ENCODE results near the gene MBOAT1. TPM values are rescaled to one million over a fixed set of nuclear protein-coding genes. Genes with fewer than 3 reads are reported as not detected.

MBOAT1 gene
- polyA plus RNA-seq, 1 donor from 2014 or later, result not detected

- H3K79me2 ChIP-seq (replicated peaks; ENCODE audit: insufficient read depth, low read length), result no peaks in the 10 kb centered on the region
- H3K27me3 ChIP-seq (ENCODE audit: insufficient read depth, low read depth, low read length), result no peaks in the 10 kb centered on the region
- H3K36me3 ChIP-seq (ENCODE audit: insufficient read depth, low read length), result no peaks in the 10 kb centered on the region
- no peaks in the 10 kb centered on the region for H3K9me2 ChIP-seq (ENCODE audit: insufficient read depth, low read length)
- H4K20me1 ChIP-seq (ENCODE audit: insufficient read depth), result no peaks in the 10 kb centered on the region
- no peak overlapping the region for H2AFZ ChIP-seq (ENCODE audit: low read depth, low read length)
- no peaks in the 10 kb centered on the region for H3F3A ChIP-seq (ENCODE audit: insufficient read depth, low read length, poor library complexity, severe bottlenecking)
- no peak overlapping the region for H3K27ac ChIP-seq (ENCODE audit: low read length)
- no peak overlapping the region for H3K4me2 ChIP-seq (ENCODE audit: low read length)
- no peak overlapping the region for H3K4me3 ChIP-seq (ENCODE audit: low read length)
- no peak for TF ChIP-seq EZH2 (IDR thresholded peaks at IDR 0.05; ENCODE audit: borderline replicate concordance, insufficient read depth, low read length, poor library complexity, severe bottlenecking)
- TF ChIP-seq RAD21 (conservative IDR thresholded peaks at IDR 0.05), result no peak
- TF ChIP-seq SMC3 (conservative IDR thresholded peaks at IDR 0.05; ENCODE audit: poor library complexity), result no peak
- no peak for TF ChIP-seq REST (IDR thresholded peaks at IDR 0.05; ENCODE audit: borderline replicate concordance)
- TF ChIP-seq EP300 (conservative IDR thresholded peaks at IDR 0.05; ENCODE audit: poor library complexity, severe bottlenecking), result no peak
- no peak for TF ChIP-seq POLR2AphosphoS5 (IDR thresholded peaks at IDR 0.05)
- TF ChIP-seq MXI1 (conservative IDR thresholded peaks at IDR 0.05; ENCODE audit: poor library complexity, severe bottlenecking), result no peak
- TF ChIP-seq TAF1 (IDR thresholded peaks at IDR 0.05; ENCODE audit: low read depth), result no peak
- no peak for TF ChIP-seq CTCF (IDR thresholded peaks at IDR 0.05; ENCODE audit: poor library complexity, severe bottlenecking)
- no peaks in the 10 kb centered on the region for H3K9me3 ChIP-seq (ENCODE audit: low read length)
- no peak overlapping the region for H3K9ac ChIP-seq (ENCODE audit: low read length)
Observed at GRCh38 chr6:20098267-20098876, 113.9 kb downstream of the MBOAT1 start.

GRCh38 chr6:20096536-20096935, 115.7 kb downstream of the MBOAT1 start:
- H3K79me2 ChIP-seq (replicated peaks; ENCODE audit: insufficient read depth, low read length), result no peaks in the 10 kb centered on the region
- H2AFZ ChIP-seq (ENCODE audit: low read depth, low read length), result no peak overlapping the region
- no peak overlapping the region for H3K4me3 ChIP-seq (ENCODE audit: low read length)
- no peak overlapping the region for H3K9ac ChIP-seq (ENCODE audit: low read length)
- no peaks in the 10 kb centered on the region for H3F3A ChIP-seq (ENCODE audit: insufficient read depth, low read length, poor library complexity, severe bottlenecking)
- no peak overlapping the region for H3K27ac ChIP-seq (ENCODE audit: low read length)
- H3K4me2 ChIP-seq (ENCODE audit: low read length), result no peak overlapping the region
- no peaks in the 10 kb centered on the region for H3K9me2 ChIP-seq (ENCODE audit: insufficient read depth, low read length)
- no peak for TF ChIP-seq REST (IDR thresholded peaks at IDR 0.05; ENCODE audit: borderline replicate concordance)
- no peak for TF ChIP-seq POLR2AphosphoS5 (IDR thresholded peaks at IDR 0.05)
- TF ChIP-seq RAD21 (conservative IDR thresholded peaks at IDR 0.05), result no peak
- no peak for TF ChIP-seq MXI1 (conservative IDR thresholded peaks at IDR 0.05; ENCODE audit: poor library complexity, severe bottlenecking)
- TF ChIP-seq CTCF (IDR thresholded peaks at IDR 0.05; ENCODE audit: poor library complexity, severe bottlenecking), result no peak
- no peak for TF ChIP-seq SMC3 (conservative IDR thresholded peaks at IDR 0.05; ENCODE audit: poor library complexity)
- no peak for TF ChIP-seq TAF1 (IDR thresholded peaks at IDR 0.05; ENCODE audit: low read depth)
- TF ChIP-seq EZH2 (IDR thresholded peaks at IDR 0.05; ENCODE audit: borderline replicate concordance, insufficient read depth, low read length, poor library complexity, severe bottlenecking), result no peak
- no peak for TF ChIP-seq EP300 (conservative IDR thresholded peaks at IDR 0.05; ENCODE audit: poor library complexity, severe bottlenecking)
- no peaks in the 10 kb centered on the region for H4K20me1 ChIP-seq (ENCODE audit: insufficient read depth)
- H3K27me3 ChIP-seq (ENCODE audit: insufficient read depth, low read depth, low read length), result no peaks in the 10 kb centered on the region
- no peaks in the 10 kb centered on the region for H3K9me3 ChIP-seq (ENCODE audit: low read length)
- H3K36me3 ChIP-seq (ENCODE audit: insufficient read depth, low read length), result no peaks in the 10 kb centered on the region
